ENCODE results near the gene C1orf185. TPM values are rescaled to one million over a fixed set of nuclear protein-coding genes. Genes with fewer than 3 reads are reported as not detected.
"Not testable (repeated sequence)": the region's sequence is repeated elsewhere in the genome, so short reads cannot be mapped to it uniquely, and the experiment has no call there.

C1orf185 gene
- total and polyA plus RNA-seq, 7 donors: not detected

DNA sequence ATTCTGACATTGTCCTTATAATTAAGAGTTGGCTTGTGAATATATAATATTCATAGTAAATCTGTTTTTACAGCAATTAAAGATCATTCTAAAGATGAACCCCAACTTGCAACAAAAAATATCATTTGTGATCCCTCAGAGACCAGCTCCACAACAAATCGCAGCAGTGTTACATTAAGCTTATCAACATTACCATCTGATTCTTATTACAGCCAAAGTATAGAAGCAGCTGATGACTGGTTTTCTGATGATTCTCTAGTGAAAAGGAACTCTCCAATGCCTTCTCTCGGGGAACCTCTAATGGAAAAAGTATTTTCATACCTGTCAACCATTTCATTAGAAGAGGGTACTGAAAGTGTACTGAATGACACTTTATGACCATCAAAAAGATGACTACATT lies 45.4 kb downstream of the C1orf185 start:
- intact Hi-C loops (cut with DNase I): no loop called here
- H3K4me1 ChIP-seq: no peaks in the 10 kb centered on the region
- ATAC-seq (no peak), DNase-seq (no peak)
- TF ChIP-seq, protein P1, sequence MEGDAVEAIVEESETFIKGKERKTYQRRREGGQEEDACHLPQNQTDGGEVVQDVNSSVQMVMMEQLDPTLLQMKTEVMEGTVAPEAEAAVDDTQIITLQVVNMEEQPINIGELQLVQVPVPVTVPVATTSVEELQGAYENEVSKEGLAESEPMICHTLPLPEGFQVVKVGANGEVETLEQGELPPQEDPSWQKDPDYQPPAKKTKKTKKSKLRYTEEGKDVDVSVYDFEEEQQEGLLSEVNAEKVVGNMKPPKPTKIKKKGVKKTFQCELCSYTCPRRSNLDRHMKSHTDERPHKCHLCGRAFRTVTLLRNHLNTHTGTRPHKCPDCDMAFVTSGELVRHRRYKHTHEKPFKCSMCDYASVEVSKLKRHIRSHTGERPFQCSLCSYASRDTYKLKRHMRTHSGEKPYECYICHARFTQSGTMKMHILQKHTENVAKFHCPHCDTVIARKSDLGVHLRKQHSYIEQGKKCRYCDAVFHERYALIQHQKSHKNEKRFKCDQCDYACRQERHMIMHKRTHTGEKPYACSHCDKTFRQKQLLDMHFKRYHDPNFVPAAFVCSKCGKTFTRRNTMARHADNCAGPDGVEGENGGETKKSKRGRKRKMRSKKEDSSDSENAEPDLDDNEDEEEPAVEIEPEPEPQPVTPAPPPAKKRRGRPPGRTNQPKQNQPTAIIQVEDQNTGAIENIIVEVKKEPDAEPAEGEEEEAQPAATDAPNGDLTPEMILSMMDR (IDR thresholded peaks at IDR 0.05): no peak
- no peak overlapping the region for H3K27ac ChIP-seq
- H3K9me3 ChIP-seq: no peaks in the 10 kb centered on the region
- H3K27me3 ChIP-seq (ENCODE audit: insufficient read depth in 3 of 3, low read length in 2 of 3): no peaks in the 10 kb centered on the region
- WGBS, 3 donors: 64 to 77% (median 77%) methylated on average over 2 of the region's 2 CpGs
- H3K36me3 ChIP-seq (ENCODE audit: insufficient read depth in 1 of 2, low read depth in 1 of 2): no peaks in the 10 kb centered on the region
- H3K4me3 ChIP-seq: no peak overlapping the region

DNA sequence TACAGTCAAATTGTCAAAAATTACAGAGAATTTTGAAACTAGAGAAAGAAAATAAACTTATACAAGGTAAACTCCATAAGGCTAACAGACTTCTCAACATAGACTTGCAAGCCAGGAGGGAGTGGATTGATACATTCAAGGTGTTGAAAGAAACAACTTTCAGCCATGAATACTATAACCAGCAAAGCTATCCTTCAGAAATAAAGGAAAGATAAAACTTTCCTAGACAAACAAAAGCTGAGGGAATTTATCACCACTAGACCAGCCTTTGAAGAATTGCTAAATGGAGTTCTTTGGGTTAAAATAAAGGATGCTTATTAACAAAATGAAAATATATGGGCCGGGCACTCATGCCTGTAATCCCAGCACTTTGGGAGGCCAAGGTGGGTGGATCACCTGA lies 52.7 kb downstream of the C1orf185 start:
- Histone ChIP-seq H3K27me3 (ENCODE audit: insufficient read depth in 3 of 3, low read length in 2 of 3) (no peaks in the 10 kb centered on the region), H3K9me3 (peaks cover 9% of the 10 kb centered on the region), H3K27ac (no peak overlapping the region), H3K4me3 (no peak overlapping the region), H3K36me3 (ENCODE audit: insufficient read depth in 1 of 2, low read depth in 1 of 2) (no peaks in the 10 kb centered on the region), H3K4me1 (no peaks in the 10 kb centered on the region)
- no peak for ATAC-seq
- DNase-seq: no peak
- intact Hi-C loops (cut with DNase I): no loop called here
- 97 to 100% (median 100%) methylated on average over 1 of the region's 1 CpG for WGBS, 3 donors
- TF ChIP-seq, protein P1 (IDR thresholded peaks at IDR 0.05): no peak

DNA sequence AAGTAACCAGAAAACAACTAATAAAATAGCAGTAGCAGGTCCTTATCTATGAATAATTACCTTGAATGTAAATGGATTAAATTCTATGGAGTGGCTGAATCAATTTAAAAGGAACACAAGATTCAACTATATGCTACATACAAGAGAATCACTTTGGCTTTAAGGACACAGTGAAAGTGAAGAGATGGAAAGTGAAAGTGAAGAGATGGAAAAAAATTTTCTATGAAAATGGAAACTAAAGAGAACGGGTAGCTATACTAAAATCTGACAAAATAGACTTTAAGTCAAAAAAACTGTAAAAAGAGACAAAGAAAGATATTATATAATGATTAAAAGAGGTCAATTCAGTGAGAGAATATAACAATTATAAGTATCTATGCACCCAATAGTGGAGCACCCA lies 54.7 kb downstream of the C1orf185 start:
- intact Hi-C loops (cut with DNase I): no loop called here
- WGBS, 3 donors: 65 to 68% (median 66%) methylated on average over 1 of the region's 1 CpG
- Histone ChIP-seq H3K27me3 (ENCODE audit: insufficient read depth in 3 of 3, low read length in 2 of 3) (no peaks in the 10 kb centered on the region), H3K27ac (no peak overlapping the region), H3K36me3 (ENCODE audit: insufficient read depth in 1 of 2, low read depth in 1 of 2) (no peaks in the 10 kb centered on the region), H3K4me3 (no peak overlapping the region), H3K4me1 (no peaks in the 10 kb centered on the region), H3K9me3 (peaks cover 9% of the 10 kb centered on the region)
- DNase-seq (no peak), ATAC-seq (no peak)
- TF ChIP-seq, protein P1 (IDR thresholded peaks at IDR 0.05): no peak

DNA sequence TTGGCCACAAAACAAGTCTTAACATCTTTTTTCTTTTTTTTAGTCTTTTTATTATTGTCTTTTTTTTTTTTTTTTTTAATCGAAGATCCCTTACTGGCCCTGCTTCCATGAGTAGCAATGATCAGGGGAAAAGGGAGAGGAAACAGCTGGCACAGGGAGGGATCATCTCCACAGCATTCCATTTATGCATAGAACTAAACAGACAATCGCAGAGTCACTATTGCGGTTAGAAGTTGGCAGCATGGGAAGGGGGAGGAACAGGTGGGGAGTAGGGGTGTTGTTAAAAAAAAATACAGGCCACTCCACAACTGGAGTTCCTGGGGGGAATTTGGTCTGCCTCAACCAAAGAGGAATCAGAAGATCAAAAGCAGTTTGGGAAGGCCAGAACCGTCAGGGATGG lies 55.4 kb downstream of the C1orf185 start:
- 25 to 33% (median 33%) methylated on average over 4 of the region's 4 CpGs for WGBS, 3 donors
- TF ChIP-seq, protein P1 (IDR thresholded peaks at IDR 0.05): no peak
- H3K9me3 ChIP-seq: peaks cover 9% of the 10 kb centered on the region
- ATAC-seq: no peak
- no peak overlapping the region for H3K27ac ChIP-seq
- H3K36me3 ChIP-seq (ENCODE audit: insufficient read depth in 1 of 2, low read depth in 1 of 2): no peaks in the 10 kb centered on the region
- no peaks in the 10 kb centered on the region for H3K27me3 ChIP-seq (ENCODE audit: insufficient read depth in 3 of 3, low read length in 2 of 3)
- DNase-seq: no peak
- H3K4me1 ChIP-seq: no peaks in the 10 kb centered on the region
- intact Hi-C loops (cut with DNase I): no loop called here
- H3K4me3 ChIP-seq: no peak overlapping the region

DNA sequence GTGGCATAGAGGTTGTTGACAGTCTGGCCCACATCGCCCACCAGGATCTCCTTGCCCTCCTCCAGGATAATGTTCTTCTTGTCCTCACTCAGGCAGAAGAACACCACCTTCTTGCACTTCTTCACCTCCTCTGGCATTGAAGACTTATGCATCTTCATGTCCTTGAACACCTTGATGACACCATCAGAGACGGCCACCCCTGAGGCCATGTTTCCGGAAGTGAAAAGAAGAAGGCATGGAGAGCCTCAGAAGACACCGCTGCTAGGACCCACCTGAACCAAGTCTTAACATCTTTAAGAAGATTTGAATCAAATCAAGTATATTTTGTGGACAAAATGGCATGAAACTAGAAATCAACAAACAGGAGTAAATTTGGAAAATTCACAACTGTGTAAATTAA lies 56.2 kb downstream of the C1orf185 start:
- WGBS, 3 donors: 92 to 96% (median 93%) methylated on average over 4 of the region's 4 CpGs
- ATAC-seq: no peak
- intact Hi-C loops (cut with DNase I): no loop called here

DNA sequence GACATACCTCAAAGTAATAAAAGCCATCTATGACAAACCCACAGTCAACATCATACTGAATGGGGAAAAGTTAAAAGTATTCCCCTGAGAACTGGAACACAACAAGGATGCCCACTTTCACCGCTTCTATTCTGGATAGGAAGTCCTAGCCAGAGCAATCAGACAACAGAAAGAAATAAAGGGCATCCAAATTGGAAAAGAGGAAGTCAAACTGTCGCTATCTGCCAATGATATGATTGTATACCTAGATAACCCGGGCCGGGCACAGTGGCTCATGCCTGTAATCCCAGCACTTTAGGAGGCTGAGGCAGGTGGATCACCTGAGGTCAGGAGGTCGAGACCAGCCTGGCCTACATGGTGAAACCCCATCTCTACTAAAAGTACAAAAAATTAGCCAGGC lies 60.5 kb downstream of the C1orf185 start:
- H3K4me3 ChIP-seq; H3K27me3 ChIP-seq (ENCODE audit: insufficient read depth in 3 of 3, low read length in 2 of 3); ATAC-seq; H3K4me1 ChIP-seq; H3K9me3 ChIP-seq; H3K36me3 ChIP-seq (ENCODE audit: insufficient read depth in 1 of 2, low read depth in 1 of 2); DNase-seq; H3K27ac ChIP-seq: not testable (repeated sequence)
- 81 to 83% (median 82%) methylated on average over 5 of the region's 5 CpGs for WGBS, 3 donors
- intact Hi-C loops (cut with DNase I): loop anchor here in 1 of 2 donors (5.0 kb wide), 1 partner anchor 150 kb away; no protein-coding TSS in a partner anchor

More for the DNA sequence above, 56.2 kb downstream of the C1orf185 start:
- Histone ChIP-seq H3K27ac (no peak overlapping the region), H3K4me3 (no peak overlapping the region), H3K27me3 (ENCODE audit: insufficient read depth in 3 of 3, low read length in 2 of 3) (no peaks in the 10 kb centered on the region), H3K36me3 (ENCODE audit: insufficient read depth in 1 of 2, low read depth in 1 of 2) (no peaks in the 10 kb centered on the region), H3K9me3 (peaks cover 9% of the 10 kb centered on the region), H3K4me1 (no peaks in the 10 kb centered on the region)
- DNase-seq: no peak
- TF ChIP-seq, protein P1 (IDR thresholded peaks at IDR 0.05): no peak

Measured in psoas muscle (tissue), 8 donors.